Natural killer cell (primary cell): Measurements from ENCODE around the gene NME3. TPM values are rescaled to one million over a fixed set of nuclear protein-coding genes. Genes with fewer than 3 reads are reported as not detected.

Source experiments
- ATAC-seq, 3 donors: fragments of 150-1000 bp in 2 of 3; fragments of 200-7000 bp in 1 of 3; cut with Tn5 transposase; 1 replicate in 1 of 3; 2 replicates in 2 of 3; pipeline ENCODE4 v1.10.0; 2021; ENCODE audit warnings: mild to moderate bottlenecking in 2 of 3, moderate library complexity in 2 of 3
- DNase-seq, 2 donors: peaks; one replicate each; pipeline versions ENCODE4 v3.0.0 to v3.0.0-alpha.2; 2013 to 2021; ENCODE audit warnings: mixed read lengths in 1 of 2
- H3K27ac ChIP-seq: one replicate; pipeline ENCODE4 v1.5.1; 2013; ENCODE audit warnings: mild to moderate bottlenecking, low read length
- H3K27me3 ChIP-seq: one replicate; pipeline ENCODE4 v1.6.1; 2013; ENCODE audit warnings: low read length; ENCODE audit not compliant: control insufficient read depth, insufficient read depth
- H3K36me3 ChIP-seq: one replicate; pipeline ENCODE4 v1.6.1; 2013; ENCODE audit warnings: low read length; ENCODE audit not compliant: control insufficient read depth, insufficient read depth
- H3K4me1 ChIP-seq: one replicate; pipeline ENCODE4 v1.6.1; 2013; ENCODE audit warnings: low read length; ENCODE audit not compliant: control insufficient read depth, insufficient read depth
- H3K4me3 ChIP-seq: one replicate; pipeline ENCODE4 v1.5.1; 2013; ENCODE audit warnings: low read length
- H3K9me3 ChIP-seq: one replicate; pipeline ENCODE4 v1.6.1; 2013; ENCODE audit warnings: low read length; ENCODE audit not compliant: control insufficient read depth, insufficient read depth
- H3K27ac Mint-ChIP-seq, 2 donors: one replicate each; pipeline ENCODE4 v1.8.0; 2022; ENCODE audit warnings: mild to moderate bottlenecking in 2 of 2, mixed read lengths in 2 of 2, moderate library complexity in 1 of 2
- H3K27me3 Mint-ChIP-seq, 2 donors: one replicate each; pipeline ENCODE4 v1.8.0; 2022; ENCODE audit warnings: low read depth in 2 of 2, mixed read lengths in 2 of 2
- H3K36me3 Mint-ChIP-seq: one replicate; pipeline ENCODE4 v1.8.0; 2022; ENCODE audit warnings: mixed read lengths
- H3K4me1 Mint-ChIP-seq, 2 donors: one replicate each; pipeline ENCODE4 v1.8.0; 2022; ENCODE audit warnings: mixed read lengths in 2 of 2
- H3K4me3 Mint-ChIP-seq: one replicate; pipeline ENCODE4 v1.8.0; 2022; ENCODE audit warnings: mild to moderate bottlenecking, moderate library complexity, mixed read lengths
- H3K9me3 Mint-ChIP-seq, 2 donors: one replicate each; pipeline ENCODE4 v1.8.0; 2022; ENCODE audit warnings: mixed read lengths in 2 of 2
- WGBS: methylation state at CpG from one replicate; pipeline ENCODE4 v1.1.7; 2013; ENCODE audit warnings: missing lambda C conversion rate; ENCODE audit not compliant: insufficient coverage; 5-methylcytosine and 5-hydroxymethylcytosine counted together
- intact Hi-C: fragments of 100-400 bp; cut with micrococcal nuclease; formaldehyde crosslinking; loops from one replicate; pipeline ENCODE4 v1.14.2; 2022
- total RNA-seq, 4 donors: library from RNA; stranded (reverse); fragments of 120-200 nt in 1 of 4; gene quantifications; one replicate each; pipeline versions ENCODE4 v1.2.3 to v1.2.4, GENCODE V29; 2013 to 2022
- TF ChIP-seq, protein P1 (sequence below): fragments of 200-600 bp; IDR thresholded peaks from one replicate; pipeline ENCODE4 v1.8.0; 2022; ENCODE audit warnings: antibody characterized with exemption

The NME3 gene
- total RNA-seq, 3 donors from 2014 or later (not counting 1 experiment from before 2014, with no cell fraction given): 40.6 to 50.3 (median 46.2) TPM

- no peaks in the 10 kb centered on the region for H3K9me3 Mint-ChIP-seq
- no peaks in the 10 kb centered on the region for H3K27me3 Mint-ChIP-seq
- H3K4me1 Mint-ChIP-seq: peaks cover 7 to 8% of the 10 kb centered on the region in 2 donors
- WGBS: 52% methylated on average over 17 of the region's 17 CpGs
- Histone ChIP-seq H3K9me3 (no peaks in the 10 kb centered on the region), H3K36me3 (peaks cover 28% of the 10 kb centered on the region), H3K27me3 (no peaks in the 10 kb centered on the region), H3K4me3 (no peak overlapping the region), H3K27ac (no peak overlapping the region), H3K4me1 (no peaks in the 10 kb centered on the region)
- ATAC-seq (peak; percentile 50 to 72 (median 53)), DNase-seq (peak in 1 of 2 donors; percentile 68)
- peak overlapping the region in 1 of 2 donors; percentile 71 for H3K27ac Mint-ChIP-seq
- intact Hi-C loops: no loop called here
- TF ChIP-seq, protein P1, sequence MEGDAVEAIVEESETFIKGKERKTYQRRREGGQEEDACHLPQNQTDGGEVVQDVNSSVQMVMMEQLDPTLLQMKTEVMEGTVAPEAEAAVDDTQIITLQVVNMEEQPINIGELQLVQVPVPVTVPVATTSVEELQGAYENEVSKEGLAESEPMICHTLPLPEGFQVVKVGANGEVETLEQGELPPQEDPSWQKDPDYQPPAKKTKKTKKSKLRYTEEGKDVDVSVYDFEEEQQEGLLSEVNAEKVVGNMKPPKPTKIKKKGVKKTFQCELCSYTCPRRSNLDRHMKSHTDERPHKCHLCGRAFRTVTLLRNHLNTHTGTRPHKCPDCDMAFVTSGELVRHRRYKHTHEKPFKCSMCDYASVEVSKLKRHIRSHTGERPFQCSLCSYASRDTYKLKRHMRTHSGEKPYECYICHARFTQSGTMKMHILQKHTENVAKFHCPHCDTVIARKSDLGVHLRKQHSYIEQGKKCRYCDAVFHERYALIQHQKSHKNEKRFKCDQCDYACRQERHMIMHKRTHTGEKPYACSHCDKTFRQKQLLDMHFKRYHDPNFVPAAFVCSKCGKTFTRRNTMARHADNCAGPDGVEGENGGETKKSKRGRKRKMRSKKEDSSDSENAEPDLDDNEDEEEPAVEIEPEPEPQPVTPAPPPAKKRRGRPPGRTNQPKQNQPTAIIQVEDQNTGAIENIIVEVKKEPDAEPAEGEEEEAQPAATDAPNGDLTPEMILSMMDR: no peak
- no peaks in the 10 kb centered on the region for H3K36me3 Mint-ChIP-seq
- H3K4me3 Mint-ChIP-seq: no peak overlapping the region
Observed at GRCh38 chr16:1812732-1813163, 41.4 kb upstream of the NME3 start.

- Mint-ChIP-seq H3K4me1 (peaks cover 7 to 8% of the 10 kb centered on the region in 2 donors), H3K27ac (no peak overlapping the region), H3K36me3 (no peaks in the 10 kb centered on the region), H3K27me3 (no peaks in the 10 kb centered on the region), H3K9me3 (no peaks in the 10 kb centered on the region), H3K4me3 (no peak overlapping the region)
- no peaks in the 10 kb centered on the region for H3K27me3 ChIP-seq
- H3K9me3 ChIP-seq: no peaks in the 10 kb centered on the region
- no peak overlapping the region for H3K4me3 ChIP-seq
- 94% methylated on average over 16 of the region's 16 CpGs for WGBS
- H3K36me3 ChIP-seq: peaks cover 18% of the 10 kb centered on the region
- TF ChIP-seq, protein P1: no peak
- no peak overlapping the region for H3K27ac ChIP-seq
- H3K4me1 ChIP-seq: no peaks in the 10 kb centered on the region
- no peak for ATAC-seq
- DNase-seq: no peak
- intact Hi-C loops: no loop called here
Observed at GRCh38 chr16:1810536-1810935, 39.2 kb upstream of the NME3 start.

DNA sequence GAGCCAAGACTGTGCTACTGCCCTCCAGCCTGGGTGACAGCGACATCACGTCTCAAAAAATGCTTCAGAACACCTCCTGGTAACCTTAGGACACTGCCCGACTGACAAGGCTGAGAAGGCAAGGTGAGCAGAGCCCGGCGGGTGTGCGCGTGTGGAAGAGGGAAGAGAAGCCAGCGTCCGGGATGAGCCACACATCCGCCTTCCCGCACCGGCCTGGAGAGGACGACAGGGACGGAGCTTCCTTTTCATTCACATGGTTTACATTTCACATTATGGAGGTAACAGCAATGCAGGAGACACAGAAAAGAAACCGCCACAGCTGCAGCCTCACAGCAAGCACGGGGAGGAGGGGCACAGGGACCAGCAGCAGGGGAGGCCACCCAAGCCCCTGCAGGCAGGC is 38.8 kb upstream of the NME3 start:
- Histone ChIP-seq H3K4me3 (no peak overlapping the region), H3K4me1 (no peaks in the 10 kb centered on the region), H3K27ac (no peak overlapping the region), H3K36me3 (peaks cover 16% of the 10 kb centered on the region), H3K27me3 (no peaks in the 10 kb centered on the region), H3K9me3 (no peaks in the 10 kb centered on the region)
- no peaks in the 10 kb centered on the region for H3K27me3 Mint-ChIP-seq
- TF ChIP-seq, protein P1: no peak
- 96% methylated on average over 11 of the region's 16 CpGs for WGBS
- H3K4me3 Mint-ChIP-seq: no peak overlapping the region
- no peak overlapping the region for H3K27ac Mint-ChIP-seq
- DNase-seq: no peak
- intact Hi-C loops: no loop called here
- peaks cover 7 to 8% of the 10 kb centered on the region in 2 donors for H3K4me1 Mint-ChIP-seq
- no peak for ATAC-seq
- no peaks in the 10 kb centered on the region for H3K9me3 Mint-ChIP-seq
- H3K36me3 Mint-ChIP-seq: no peaks in the 10 kb centered on the region

- H3K4me3 Mint-ChIP-seq: no peak overlapping the region
- H3K27ac Mint-ChIP-seq: no peak overlapping the region
- Histone ChIP-seq H3K36me3 (peaks cover 16% of the 10 kb centered on the region), H3K27me3 (no peaks in the 10 kb centered on the region), H3K4me1 (no peaks in the 10 kb centered on the region), H3K9me3 (no peaks in the 10 kb centered on the region), H3K27ac (no peak overlapping the region), H3K4me3 (no peak overlapping the region)
- 91% methylated on average over 28 of the region's 28 CpGs for WGBS
- no peaks in the 10 kb centered on the region for H3K36me3 Mint-ChIP-seq
- peaks cover 7 to 8% of the 10 kb centered on the region in 2 donors for H3K4me1 Mint-ChIP-seq
- TF ChIP-seq, protein P1: no peak
- DNase-seq (no peak), ATAC-seq (no peak)
- intact Hi-C loops: no loop called here
- no peaks in the 10 kb centered on the region for H3K27me3 Mint-ChIP-seq
- H3K9me3 Mint-ChIP-seq: no peaks in the 10 kb centered on the region
Observed at GRCh38 chr16:1809281-1809801, 38.0 kb upstream of the NME3 start.
